NK-92 (cell line): ENCODE data around the gene PXMP2.

ENCODE experiments used
- DNase-seq: peaks from one replicate; lab custom pipeline; 2025; ENCODE audit not compliant: unreplicated experiment; lab: John Stamatoyannopoulos, UW

The PXMP2 gene

DNA sequence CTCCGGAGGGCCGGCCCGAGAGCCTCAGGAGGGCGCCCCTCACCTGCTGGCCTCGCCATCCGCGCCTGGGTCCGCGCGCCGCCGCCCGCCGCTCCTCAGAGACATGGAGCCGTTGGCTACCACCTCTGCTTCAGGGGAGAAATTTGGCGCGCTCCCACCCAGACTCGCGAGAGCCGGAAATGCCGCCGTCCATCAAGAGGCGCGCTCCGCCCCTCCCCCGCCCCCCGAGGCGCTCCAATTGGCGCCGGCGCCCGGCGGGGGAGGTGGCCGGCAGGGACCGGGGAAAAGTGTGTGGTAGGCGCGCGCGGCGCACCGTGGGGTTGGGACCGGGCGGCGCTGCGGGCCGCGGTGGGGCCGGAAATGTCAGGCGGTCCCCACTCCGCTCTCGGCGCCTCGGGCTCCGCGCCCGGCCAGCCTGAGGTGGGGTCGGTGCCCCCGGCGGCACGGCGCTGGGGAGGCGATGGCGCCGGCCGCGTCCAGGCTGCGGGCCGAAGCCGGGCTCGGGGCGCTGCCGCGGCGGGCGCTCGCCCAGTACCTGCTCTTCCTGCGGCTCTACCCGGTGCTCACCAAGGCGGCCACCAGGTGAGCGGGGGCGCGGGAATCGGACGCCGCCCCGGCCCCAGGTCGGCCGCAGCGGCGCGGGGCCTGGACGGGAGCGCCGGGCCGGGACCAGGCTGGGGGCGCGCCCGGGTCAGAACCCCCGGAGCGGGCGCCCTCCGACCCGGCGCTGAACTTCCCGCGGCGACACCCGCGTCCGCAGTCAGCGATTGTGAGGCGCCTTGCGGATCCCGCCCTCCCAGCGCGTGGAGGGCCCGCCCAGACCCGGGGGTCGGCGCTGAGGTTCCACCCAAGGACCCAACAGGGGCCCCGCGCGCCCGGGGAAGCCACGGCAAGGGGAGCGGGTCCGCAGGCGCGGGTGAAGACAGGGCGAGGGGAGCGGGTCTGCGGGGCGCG lies at the start of gene PXMP2, which contains the start of gene POLE:
Gene PXMP2, plus strand, starts transcription at position 377 of the 954 bp plus-strand sequence. Its CDS starts 84 bp downstream, at position 461.
Gene POLE, minus strand, starts transcription at position 132 of the 954 bp plus-strand sequence. Its CDS starts 27 bp downstream, at position 105.
- DNase-seq = peak; percentile 36

DNA sequence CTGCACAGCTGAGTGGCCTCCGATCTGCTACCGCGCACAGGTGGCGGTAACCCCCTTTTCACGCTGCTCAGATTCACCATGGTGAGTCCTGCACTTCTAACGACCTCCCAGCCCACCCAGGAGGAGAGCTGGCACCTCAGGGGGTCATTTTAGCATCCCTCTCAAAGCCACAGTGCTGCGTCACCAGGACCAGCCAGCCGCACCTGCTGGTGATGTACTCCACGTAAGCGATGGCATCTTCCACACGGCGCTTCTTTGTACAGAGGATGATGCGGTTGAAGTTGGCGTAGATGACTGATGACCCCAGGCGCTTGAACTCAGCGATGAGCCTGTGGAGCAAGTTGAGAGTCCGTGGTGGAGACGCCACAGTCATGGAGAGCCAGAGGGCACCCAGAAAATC lies 49.6 kb upstream of the PXMP2 start:
- DNase-seq = no peak

DNA sequence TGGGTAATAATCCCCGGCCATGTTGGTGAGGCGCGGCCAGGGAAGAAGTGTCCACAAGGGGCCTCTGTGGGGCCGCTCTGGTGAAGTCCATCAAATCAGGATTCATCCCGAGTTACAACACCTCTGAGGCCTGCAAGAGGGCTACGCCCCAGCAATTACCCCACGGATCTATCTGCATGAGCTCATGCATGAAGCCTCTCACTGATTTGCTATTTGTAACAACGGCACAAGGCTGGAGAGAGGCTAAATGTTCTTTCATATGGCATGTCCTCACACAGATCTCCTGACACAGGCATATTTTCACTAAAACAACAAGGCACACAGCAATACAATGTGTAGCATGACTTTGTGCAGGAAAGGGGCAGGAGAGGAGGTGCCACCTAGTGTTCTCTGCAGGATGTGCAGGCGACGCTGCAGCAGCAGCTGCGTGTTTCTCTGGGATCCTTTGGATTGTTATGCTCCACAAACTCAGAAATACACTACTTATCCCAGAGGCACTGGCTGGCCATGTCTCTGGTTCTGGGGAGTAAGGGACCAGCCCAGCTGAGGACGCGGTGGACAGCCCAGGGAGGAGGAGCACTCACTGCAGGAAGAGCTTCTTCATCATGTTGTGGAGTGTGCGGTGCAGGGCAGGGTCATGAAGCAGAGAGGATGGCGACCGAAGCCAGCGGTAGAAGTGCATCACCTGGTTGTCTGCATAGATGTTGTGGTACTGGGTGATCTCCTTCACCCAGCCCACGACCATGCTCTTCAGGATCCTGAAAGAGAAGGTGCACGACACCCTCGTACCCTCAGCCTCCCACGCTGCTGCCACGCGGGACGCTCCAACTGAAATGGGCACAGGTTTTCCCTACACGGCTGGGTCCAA lies 48.6 kb upstream of the PXMP2 start:
- DNase-seq = no peak

DNA sequence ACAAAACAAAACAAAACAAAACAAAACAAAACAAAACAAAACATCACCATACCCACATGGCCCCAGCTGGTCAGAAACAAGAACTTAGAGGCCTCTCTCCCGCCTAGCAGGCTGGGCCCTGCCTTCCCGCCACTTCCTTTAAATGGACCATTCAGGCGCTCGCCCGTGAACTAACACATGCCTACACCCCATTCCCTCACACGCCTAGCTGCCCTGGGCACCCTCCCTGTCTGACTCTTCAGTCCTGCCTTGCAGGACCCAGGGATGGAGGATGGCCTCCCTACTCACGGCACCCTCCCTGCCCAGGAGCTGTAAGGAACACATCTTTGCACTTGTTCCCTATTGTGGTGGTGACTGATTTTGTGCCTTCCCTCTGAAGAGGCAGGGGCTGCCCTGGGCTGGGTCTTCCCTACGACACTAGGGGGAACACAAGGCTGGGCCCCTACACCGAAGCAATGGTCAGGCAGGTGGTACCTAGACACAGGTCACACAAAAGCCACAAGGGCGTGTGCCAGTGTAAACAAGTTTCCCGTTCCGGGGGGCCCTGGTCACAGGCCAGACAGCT lies 47.3 kb upstream of the PXMP2 start:
- no peak for DNase-seq

DNA sequence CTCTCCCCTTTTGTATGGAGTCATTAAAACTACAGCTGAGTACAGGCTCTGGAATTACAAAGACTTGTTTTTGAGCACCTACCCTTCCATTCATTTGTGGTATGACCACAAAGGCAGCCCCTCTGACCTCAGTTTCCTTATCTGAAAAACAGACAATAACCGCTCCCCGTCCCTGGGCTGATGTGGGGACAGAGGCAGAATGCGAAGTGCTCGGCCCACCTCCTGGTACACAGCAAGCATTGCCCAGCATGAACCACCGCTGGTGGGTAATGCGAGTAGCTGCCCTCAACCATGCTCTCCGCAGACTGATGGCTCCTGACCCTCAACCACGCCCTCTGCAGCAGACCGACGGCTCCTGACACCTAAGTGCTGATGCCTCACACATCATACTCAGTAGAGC lies 46.5 kb upstream of the PXMP2 start:
- no peak for DNase-seq

DNA sequence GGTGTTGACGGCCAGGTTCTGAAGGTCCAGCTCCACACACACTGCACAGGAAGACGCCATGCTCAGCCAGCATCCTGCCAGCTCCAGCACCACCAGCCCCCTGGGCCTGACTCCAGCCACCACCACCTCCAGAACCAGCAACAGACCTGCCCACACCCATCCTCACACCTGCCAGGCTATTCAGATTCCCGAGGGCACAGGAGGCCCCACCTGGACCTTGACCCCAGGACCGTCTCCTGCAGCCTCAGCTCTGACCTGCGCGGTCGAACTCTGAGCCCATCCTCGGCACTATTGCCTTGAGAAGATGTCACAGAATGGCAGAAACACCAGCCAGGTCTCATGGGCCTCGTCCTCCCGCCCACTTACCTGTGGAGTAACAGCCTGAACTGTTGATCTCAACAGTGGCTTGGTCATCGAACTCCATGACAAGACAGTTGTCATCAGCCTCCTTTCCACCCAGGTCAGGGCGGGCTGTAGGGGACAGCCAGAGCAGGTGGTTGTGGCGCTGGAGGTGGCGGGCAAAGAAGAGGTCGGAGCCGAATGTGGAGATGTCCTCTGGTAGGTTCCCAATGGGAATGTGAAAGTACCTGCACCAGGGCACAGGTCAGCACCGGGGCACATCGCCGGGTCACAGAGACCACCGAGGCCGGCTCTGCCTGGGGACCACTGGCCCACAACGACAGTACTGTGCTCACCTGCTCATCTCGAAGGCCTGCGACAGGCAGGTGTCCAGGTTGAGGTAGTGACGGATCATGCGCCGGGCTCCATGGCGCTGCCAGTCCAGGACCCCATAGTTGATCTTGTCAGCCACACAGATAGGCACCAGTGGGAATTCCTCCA lies 45.4 kb upstream of the PXMP2 start:
- no peak for DNase-seq

DNA sequence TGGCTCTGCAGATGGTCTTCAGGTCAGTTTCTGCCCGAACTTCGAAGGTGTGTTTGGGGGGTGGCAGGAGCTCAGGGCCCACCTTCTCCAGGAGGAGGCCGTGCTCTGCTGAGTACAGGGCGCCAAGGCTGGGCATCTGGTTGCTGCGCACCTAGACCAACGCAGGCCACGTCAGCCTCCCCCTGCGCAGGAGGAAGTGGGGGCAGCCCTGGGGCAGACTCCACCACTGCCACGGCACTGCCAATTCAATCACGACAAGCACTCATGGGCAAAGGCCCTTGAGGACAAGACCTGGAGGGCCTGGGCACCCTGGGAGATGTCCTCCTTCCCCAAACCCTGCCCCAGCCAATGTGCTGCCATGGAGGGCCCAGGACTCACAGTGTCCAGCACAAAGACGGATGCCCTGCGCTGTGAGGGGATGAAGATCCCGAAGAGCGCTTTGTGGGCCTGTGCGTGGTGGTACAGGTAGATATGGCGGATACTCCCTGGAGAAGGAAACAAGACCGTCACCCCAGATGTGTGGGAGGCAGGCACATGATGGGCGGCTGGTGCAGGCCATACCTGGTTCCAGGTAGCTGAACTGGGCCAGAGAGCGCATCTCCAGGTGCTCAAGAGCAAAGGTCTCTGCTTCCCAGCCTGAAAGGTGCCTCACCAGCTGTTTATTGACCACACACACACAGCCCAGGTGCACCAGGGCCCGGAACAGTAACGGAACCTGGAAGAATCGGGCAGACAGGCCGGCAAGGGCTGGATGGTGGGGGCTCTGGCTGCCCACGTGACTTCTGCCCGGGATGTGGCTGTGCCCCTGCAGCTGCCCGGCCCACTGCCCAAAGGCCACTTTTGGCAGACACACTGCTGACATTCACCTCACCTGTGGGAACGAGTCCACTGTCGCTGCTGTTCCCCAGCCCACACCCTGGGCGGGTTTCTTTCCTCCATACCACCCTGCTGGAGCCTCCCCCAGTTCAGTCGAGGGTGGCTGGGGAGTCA lies 44.2 kb upstream of the PXMP2 start:
- DNase-seq = no peak

DNA sequence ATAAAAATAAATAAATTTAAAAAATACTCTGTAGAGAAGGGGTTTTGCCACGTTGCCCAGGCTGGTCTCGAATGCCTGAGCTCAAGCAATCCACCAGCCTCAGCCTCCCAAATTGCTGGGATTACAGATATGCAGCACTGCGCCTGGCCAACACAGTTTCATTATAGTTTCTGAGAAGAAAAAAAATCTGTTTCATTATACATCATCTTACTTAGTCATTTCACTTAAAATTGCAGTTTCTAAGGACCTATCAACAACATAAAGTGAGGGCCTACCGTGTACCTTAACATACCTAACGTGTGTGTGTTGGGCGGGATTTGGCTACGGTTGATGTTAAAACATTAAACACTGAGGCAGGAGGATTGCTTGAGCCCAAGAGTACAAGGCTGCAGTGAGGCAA lies 40.5 kb upstream of the PXMP2 start:
- DNase-seq = no peak

DNA sequence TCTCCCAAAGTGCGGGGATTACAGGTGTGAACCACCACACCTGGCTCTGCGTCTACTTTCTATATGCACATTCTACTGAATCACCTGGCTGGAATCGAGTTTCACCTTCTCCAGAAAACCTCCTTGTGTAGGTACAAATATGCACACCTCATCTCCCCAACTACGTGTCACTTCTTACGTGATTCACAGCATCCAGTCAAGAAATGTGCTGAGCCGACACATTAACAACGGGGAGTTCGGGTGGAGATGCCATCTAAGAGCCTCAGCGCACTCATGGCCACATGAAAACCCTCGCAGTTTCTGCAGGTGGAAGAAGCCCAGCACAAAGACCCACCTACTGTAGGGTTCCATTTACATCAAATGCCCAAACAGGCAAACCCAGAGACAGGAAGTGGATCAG lies 39.5 kb upstream of the PXMP2 start:
- DNase-seq = no peak

DNA sequence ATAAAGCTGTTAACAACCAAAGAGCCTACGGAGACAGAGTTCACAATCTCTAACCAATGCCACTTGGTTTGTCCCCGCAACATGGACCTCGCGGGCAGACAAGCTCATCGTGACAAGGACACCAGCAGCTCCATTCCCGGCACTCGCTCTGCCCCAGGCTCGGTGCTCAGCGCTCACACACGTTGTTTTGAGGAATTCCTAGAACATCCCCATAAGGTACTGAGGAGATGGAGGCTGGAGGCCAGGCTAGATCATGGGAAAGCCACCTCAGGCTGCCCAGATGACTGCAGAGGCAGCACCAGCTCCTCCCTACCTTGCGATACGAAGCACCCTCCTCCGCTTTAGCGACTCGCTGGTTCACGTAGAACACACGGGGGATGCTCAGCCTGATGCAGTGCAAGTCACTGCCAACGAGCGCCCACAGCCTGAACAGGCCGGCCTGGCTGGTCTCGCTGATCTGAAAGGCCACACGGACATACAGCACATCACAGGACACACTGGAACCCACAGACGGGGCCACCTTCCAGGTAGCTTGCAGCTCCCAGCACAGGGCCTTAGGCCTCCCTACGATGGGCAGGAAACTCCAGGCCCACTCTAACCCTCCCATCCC lies 38.7 kb upstream of the PXMP2 start:
- DNase-seq = no peak

DNA sequence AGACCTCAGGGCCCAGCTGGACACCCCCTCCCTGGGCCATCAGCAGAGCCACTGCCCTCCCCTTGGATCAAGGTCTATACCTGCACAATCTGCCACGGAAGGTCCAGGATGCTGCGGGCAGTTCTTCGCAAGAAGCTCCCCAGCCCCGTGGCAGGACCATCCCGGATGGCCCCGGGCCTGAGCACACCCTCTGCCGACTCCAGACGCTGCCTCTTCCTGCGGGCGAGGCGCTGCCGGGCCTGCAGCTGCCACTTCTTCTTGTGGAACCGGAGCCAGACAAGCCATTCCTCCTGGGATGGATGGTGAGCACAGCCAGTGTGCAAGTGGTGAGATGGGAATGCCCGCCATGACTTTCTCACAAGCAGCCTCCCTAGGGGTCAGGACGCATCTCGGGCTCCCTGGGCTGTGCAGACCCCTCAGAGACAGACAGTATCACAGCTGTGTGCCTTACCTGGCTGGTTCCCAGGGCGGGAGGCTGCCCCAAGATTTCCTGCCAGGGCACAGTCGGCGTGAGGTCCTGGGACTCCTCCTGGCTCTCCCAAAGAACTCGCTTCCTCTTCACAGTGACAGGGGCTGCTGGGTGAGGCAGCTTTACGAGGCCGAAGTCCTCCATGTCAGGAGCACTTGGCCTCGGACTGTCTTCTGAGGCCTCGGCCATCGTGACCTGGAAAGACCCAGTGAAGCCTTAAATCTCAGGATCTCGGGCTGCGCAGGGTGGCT lies 38.0 kb upstream of the PXMP2 start:
- DNase-seq = no peak

DNA sequence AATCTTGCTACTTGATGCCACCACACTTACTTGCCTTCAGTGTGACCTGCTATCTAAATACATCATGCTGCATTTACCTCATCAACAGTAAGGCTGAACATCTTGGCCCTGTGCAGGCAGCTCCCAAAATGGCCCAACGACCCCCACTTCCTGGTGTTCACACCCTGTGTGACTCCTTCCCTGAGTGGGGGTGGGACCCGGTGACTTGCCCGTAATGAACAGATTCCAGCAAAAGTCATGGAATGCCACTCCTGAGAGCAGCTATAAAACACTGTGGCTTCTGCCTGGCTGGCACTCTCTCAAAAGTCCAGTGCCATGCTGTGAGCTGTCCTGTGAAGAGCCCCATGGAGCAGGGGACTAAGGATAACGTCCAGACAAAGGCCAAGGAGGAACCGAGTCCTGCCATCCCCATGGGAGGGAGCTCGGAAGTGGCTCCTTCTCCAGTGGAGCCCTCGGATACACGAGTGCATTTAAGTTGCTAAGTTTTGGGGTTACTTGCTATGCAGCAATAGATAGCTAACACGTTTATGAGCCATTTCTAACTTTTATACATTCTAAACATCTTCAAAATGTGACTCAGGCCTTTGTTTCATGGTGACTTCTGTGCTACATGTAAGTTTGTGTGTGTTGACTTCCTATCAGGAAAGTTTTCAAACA lies 35.8 kb upstream of the PXMP2 start:
- DNase-seq = no peak

DNA sequence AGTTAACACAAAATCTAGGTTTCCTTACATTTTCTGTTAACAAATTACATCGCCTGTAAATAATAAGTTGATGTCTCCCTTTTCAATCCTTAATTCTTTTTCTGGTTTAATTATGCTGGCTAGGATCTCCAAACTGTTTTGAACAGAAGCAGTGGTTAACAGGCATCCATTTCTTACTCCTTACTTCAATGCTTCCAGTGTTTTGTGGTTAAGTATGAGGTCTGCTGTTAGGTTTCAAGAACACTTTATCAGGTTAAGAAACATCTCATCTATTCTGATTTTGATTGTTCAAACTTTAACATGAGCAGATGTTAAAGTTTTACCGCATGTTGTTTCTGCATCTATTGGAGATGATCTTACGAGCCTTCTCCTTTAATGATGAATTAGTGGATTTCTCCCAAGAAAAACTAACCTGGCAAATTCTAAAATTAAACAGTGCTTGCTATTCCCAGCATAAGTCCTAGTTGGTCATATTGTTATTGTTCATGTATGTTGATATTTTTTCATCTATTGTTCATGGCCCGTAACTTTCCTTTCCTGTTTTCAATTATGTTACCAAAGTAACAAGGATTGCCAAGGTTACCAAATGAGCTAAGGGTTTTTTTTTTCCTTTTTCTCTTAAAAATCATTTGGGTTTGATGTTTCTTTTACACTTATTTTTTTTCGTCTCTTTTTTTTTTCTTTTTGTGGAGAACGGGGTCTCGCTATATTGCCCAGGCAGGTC lies 33.7 kb upstream of the PXMP2 start:
- no peak for DNase-seq

DNA sequence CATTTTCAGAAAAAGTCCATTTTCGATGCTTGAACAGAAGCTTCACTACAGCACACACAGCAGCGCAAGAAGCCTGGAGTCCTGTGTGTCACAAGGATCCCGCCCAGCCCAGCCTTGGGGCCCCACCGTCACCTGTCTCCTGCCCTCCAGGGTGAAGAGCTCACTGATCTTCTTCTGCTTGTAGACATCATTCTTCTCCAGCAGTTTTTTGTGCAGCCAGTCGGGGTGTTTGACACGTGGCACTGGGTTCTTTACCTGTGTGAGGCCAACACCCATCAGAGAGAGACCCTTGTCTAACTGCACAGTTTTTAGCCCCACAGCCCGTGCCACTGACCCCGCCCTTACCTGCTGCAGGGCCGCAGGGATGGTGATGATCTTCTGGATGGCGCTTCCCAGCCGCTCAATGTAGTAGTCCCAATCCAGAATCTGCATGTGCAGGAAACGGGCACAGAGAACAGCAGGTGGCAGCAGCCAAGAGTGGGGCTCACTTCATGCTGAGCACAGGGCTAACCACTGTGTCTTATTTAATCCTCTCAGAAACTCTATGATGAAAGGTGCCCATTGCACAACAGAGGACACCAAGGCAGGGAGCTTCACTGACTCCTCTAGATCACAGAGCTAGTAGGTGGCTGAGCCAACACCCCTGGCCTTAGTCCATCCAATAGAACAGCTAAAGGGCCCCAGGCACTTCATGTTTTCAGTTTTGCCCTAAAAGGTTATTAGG lies 30.2 kb upstream of the PXMP2 start:
- no peak for DNase-seq

DNA sequence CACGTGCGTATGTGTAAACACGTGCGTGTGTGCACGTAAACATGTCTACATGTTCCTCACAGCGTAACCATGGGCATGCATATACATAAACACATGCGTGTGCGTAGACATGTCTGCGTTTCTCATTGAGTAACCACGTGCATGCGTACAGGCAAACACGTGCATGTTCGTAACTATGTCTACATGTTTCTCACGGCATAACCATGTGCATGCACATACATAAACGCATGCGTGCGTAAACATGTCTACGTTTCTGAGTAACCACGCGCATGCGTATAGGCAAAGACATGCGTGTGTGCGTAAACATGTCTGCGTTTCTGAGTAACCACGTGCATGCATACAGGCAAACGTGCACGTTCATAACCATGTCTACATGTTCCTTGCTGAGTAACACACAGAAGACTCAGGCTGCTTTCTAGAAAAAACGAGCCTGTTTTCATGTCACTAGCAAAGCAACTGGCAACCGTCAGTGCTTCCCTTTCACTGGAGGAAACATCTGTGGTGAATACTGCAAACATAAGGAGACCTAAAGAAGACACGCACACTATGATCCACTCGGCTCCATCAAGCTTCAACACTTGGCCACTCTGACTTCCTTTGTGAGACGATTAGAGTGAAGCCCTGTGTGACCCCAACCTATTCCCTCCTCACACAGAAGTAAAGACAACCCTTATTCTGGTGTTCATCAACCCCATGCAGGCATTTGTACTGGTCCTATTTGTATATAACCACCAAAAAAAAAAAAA lies 29.1 kb upstream of the PXMP2 start:
- no peak for DNase-seq

DNA sequence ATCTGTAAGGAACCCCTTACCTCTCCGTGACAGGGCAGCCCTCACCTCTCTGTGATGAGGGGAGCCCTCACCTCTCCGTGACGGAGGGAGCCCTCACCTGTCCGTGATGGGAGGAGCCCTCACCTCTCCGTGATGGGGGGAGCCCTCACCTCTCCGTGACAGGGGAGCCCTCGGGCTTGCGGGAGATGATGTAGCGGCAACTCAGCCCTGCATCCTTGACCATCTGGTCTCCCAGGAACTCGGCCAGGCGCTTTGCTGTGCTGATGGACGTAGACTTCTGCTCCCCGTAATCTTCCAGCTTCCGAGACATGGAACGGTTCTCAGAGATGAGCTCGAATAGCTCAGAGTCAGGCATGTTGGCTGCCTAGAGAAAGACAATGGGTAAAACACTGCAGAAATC lies 28.2 kb upstream of the PXMP2 start:
- DNase-seq = no peak
